ENCODE measurements around the gene GOLGA6L7. TPM values are rescaled to one million over a fixed set of nuclear protein-coding genes. Genes with fewer than 3 reads are reported as not detected.
A peak's percentile ranks its signal among the peaks of the same experiment; 100 is the strongest.
"Not testable (repeated sequence)": the region's sequence is repeated elsewhere in the genome, so short reads cannot be mapped to it uniquely, and the experiment has no call there.

Gene GOLGA6L7
- total RNA-seq: not detected

- DNase-seq (ENCODE audit: low spot score in 2 of 2); FAIRE-seq: not testable (repeated sequence)
These were observed at the start of gene GOLGA6L7 for GRCh38 chr15:28848521-28848920. TSS of gene GOLGA6L7 (minus strand) at chr15:28848644. CDS start at chr15:28848549, 95 bp downstream.

- no peak for DNase-seq (ENCODE audit: low spot score in 2 of 2)
- no peak for FAIRE-seq
These were observed 49.6 kb upstream of the GOLGA6L7 start for GRCh38 chr15:28897861-28898585.

DNA sequence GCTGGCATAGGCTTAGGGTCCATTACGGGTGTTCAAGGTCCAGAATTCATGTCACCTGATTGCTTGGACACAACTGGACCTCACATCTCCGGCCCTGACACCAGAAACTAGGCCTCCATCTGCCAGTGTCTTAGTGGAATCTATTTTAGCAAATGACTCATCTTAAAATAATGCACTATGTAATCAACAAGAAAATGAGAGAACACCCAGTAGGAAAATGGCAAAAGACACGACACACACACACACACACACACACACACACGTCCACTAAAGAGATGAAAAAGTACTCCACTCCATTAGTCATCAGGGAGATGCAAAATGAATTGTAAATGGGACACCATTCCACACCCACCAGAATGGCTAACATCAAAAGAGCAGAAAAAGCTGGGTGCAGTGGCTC lies 48.5 kb upstream of the GOLGA6L7 start:
- no peak for DNase-seq (ENCODE audit: low spot score in 2 of 2)
- FAIRE-seq: no peak

- FAIRE-seq (no peak), DNase-seq (ENCODE audit: low spot score in 2 of 2) (no peak)
These were observed 47.1 kb upstream of the GOLGA6L7 start for GRCh38 chr15:28895566-28895965.

DNA sequence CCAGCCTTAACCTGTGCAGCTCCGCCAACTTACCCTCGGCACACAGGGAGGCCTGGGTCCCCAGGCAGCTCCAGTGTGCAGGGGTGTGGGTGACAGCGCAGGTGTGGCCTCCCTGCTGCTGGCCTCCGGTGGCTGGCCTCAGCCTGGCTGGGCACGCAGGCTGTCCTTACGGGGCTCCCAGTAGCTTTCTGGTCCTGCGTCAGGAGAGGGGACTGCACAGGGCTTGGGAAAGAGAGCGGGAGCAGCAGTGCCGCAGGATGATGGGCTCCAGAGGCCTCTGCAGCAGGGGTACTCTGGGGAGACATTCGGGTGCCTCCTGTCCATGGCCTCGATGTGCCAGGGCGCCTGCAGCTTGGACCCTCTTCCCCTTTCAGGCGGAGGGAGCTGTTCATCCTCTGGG lies 46.7 kb upstream of the GOLGA6L7 start:
- no peak for FAIRE-seq
- no peak for DNase-seq (ENCODE audit: low spot score in 2 of 2)

- DNase-seq (ENCODE audit: low spot score in 2 of 2) (no peak), FAIRE-seq (no peak)
These were observed 46.2 kb upstream of the GOLGA6L7 start for GRCh38 chr15:28894631-28895030.

DNA sequence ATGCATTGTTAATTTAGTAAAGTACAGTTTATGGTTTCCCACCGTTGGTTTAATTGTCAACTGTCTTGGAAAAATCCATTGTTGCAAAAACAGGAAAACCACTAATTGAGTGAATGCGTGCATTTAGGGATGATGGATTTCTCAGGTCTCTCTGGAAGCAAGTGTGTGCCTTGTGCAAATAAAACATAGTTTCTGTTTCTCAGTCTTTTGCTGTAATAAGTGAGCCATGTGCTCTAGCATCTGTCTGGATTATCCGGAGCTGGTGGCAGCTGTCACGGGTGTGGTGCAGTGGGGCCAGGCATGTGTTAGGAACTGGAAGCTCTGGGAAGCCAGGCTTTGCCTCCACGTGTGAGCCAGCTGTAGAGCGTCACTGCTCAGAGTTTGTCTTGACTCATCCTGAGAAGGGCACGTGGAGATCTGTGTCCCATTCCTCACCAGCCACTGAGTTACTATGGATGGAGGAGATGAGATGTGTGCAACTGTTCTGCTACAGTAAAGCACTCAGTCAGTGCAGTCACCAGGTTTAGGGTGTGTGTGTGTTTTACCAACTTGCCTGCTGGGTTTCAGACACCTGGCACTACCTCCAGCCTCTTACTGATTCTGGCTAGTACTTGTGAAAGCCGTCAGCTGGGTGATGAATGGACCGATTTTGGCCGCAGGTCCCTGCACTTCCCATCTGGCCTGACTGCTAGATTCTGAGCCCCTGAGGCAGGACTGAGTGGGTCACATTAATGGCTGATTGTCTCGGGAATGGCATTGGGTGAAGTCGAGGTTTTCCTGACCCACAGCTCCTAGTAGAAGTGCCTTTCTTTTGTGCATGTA lies 44.6 kb upstream of the GOLGA6L7 start:
- FAIRE-seq (no peak), DNase-seq (ENCODE audit: low spot score in 2 of 2) (no peak)

DNA sequence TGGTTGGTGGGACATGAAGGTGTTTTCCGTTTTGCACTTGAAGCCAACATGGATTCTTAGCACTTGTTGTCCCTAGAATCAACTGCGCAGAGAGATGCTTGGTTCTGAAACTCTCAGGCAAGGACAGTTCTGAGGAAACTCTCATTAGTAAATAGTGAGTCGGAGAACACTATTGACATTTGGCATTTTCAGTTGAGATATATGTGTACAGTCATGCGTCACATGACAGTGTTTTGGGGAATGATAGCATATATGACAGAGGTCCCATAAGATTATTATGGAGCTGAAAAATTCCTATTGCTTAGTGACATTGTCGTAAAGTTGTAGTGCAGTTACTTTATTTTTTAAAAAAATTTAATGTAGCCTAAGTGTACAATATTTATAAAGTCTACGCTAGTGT lies 43.1 kb upstream of the GOLGA6L7 start:
- DNase-seq (ENCODE audit: low spot score in 2 of 2) (no peak), FAIRE-seq (no peak)

GRCh38 chr15:28890711-28891495 lies 42.5 kb upstream of the GOLGA6L7 start:
- DNase-seq (ENCODE audit: low spot score in 2 of 2) (no peak), FAIRE-seq (no peak)

- FAIRE-seq; DNase-seq (ENCODE audit: low spot score in 2 of 2): not testable (repeated sequence)
These were observed 41.8 kb upstream of the GOLGA6L7 start for GRCh38 chr15:28890291-28890690.

DNA sequence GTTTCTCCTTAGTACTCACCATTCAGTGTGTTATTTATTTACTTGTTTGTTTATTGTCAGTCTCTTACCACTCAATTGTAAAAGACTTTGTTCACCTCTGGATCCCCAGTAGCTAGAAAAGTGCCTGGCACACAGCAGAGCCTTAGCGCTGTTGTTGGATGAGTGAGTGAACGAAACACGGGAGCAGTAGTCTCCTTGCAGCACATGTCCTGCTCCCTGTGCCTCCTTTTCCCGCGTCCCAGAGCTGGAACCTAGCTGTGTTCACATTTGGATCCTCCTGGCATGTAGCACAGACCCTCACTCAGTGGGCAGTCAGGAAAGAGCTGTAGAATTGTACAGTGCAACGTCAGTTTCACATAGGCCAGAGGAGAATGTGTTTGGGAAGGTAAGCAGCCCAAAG lies 41.4 kb upstream of the GOLGA6L7 start:
- not testable (repeated sequence) for DNase-seq (ENCODE audit: low spot score in 2 of 2); FAIRE-seq

DNA sequence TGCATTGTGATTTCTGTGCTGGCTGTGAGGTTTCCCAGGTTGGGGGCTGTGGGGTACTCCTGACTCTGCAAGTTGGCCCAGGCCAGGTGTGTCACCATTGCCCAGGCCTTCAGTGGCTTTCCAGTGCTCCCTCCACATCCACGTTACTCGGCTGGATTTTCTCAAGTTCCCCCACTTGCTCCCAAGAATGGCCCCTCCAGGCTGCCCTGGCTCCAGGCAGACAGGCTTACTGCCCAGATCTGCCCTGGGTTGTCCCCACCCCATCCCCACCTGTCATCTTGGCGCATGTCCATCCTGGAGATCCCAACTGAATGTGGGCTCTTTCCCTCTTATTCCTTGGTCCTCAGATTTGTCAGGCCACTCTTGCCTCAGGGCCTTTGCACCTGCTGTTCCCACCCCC lies 40.9 kb upstream of the GOLGA6L7 start:
- DNase-seq (ENCODE audit: low spot score in 2 of 2): no peak
- FAIRE-seq: no peak

- no peak for FAIRE-seq
These were observed 40.5 kb upstream of the GOLGA6L7 start for GRCh38 chr15:28888900-28889299.

GRCh38 chr15:28888302-28888894 lies 40.0 kb upstream of the GOLGA6L7 start:
- DNase-seq (ENCODE audit: low spot score in 2 of 2) (no peak), FAIRE-seq (no peak)

More at GRCh38 chr15:28888900-28889299, 40.5 kb upstream of the GOLGA6L7 start:
- DNase-seq (ENCODE audit: low spot score in 2 of 2): no peak

DNA sequence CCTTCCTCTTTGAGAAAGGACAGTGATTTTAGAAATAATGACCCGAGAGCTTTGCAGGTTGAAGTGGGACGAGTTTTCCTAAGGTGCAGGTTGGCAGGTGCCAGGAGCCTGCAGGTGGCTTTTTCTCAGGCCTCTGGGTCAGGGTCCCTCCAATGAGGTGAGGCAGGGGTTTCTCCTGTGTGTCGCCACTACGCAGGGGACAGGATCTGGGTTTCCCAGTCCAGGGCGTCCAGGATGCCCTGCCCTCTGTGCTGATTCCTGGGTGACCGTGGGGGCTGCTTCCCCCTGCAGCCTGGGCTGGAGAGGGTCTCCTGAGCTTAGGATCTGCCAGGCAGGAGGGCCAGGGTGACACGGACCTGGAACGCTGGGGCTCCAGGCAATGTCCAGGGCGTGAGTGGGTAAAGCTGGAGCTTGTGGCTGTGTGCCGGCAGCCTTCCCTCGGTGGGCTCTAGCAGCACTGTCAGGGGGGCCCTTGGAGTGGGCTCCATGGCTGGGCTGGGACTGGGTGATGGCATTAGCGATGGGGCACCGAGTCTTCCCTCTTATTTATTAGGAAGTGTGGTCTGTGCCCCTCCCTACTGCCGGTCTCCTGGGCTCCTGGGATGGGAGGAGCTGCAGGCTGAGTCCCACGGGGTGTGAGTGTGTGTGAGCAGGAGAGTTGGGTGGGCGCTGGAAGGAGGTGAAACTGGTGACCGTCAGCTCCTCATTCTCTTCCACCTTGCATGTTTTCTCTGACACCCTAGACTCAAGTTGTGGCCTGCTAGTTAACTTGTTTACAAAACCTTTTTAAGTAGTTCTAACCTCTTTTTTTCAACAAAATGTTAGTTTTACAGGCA lies 39.1 kb upstream of the GOLGA6L7 start:
- DNase-seq (ENCODE audit: low spot score in 2 of 2) (no peak), FAIRE-seq (no peak)

GRCh38 chr15:28886431-28887338 lies 38.2 kb upstream of the GOLGA6L7 start:
- DNase-seq (ENCODE audit: low spot score in 2 of 2) (peak in 1 of 2 donors; percentile 58), FAIRE-seq (no peak)

DNA sequence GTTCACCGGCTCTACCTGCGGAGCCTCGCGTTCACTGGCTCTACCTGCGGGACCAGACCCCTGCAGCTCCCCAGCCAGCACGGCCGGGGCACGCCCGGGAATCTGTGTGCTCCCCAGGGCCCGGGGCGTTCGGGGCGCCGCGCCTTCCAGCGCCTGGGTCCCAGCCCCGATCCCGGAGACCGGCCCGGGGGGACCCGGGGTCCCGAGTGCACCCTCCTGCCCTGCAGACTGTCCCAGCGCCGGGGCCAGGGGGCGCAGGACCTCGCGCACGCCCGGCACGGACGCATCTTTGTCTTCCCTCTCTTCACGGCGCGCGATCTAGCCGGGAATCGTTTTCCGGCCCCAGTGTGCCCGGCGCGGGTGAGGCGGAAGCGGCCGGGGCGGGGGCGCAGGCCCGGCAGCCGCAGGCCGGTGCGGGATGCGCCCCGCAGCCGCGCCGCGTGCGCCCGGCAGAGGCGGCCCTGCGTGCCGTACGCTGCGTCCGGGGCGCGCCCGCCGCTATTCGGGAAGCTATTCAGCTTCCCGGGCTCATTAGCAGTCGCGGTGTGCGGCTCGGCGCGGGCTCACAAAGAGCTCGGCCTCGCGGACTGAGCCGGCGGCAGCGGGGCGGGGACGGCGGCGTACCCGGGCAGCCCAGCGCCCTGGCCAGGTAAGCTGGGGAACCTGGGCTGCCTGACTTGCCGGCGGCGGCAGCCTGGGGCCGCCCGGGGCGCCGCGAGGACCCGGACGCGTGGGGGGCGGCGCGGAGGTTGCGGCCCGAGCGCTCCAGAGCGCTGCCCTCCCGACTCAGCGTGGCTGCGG lies 37.4 kb upstream of the GOLGA6L7 start, which contains the start of gene APBA2:
Gene APBA2, plus strand, starts transcription at position 345 of the 801 bp plus-strand sequence. CDS start 167,911 bp downstream, outside the sequence.
- FAIRE-seq (no peak), DNase-seq (ENCODE audit: low spot score in 2 of 2) (peak; percentile 64 to 72)
